Mucosa of rectum (tissue), 2 donors: ENCODE measurements around the gene ART4.

ENCODE experiments used
- H3K27ac ChIP-seq, 2 donors: one replicate each; pipeline ENCODE4 v1.7.0; 2013; ENCODE audit warnings: inconsistent platforms in 2 of 2, low read depth in 2 of 2, low read length in 2 of 2
- H3K27me3 ChIP-seq, 2 donors: one replicate each; pipeline ENCODE4 v1.7.0; 2013; ENCODE audit warnings: low read length in 2 of 2; ENCODE audit not compliant: control insufficient read depth in 2 of 2, insufficient read depth in 2 of 2
- H3K36me3 ChIP-seq, 2 donors: one replicate each; pipeline ENCODE4 v1.7.0; 2013; ENCODE audit warnings: low read length in 2 of 2; ENCODE audit not compliant: control insufficient read depth in 2 of 2, insufficient read depth in 2 of 2
- H3K4me1 ChIP-seq, 2 donors: one replicate each; pipeline ENCODE4 v1.7.0; 2013; ENCODE audit warnings: low read length in 2 of 2, mild to moderate bottlenecking in 1 of 2; ENCODE audit not compliant: control insufficient read depth in 2 of 2, insufficient read depth in 2 of 2
- H3K4me3 ChIP-seq, 2 donors: one replicate each; pipeline ENCODE4 v1.7.0; 2013; ENCODE audit warnings: low read length in 2 of 2
- H3K9ac ChIP-seq, 2 donors: one replicate each; pipeline ENCODE4 v1.7.0; 2013; ENCODE audit warnings: low read length in 2 of 2, low read depth in 1 of 2, mild to moderate bottlenecking in 1 of 2
- H3K9me3 ChIP-seq, 2 donors: one replicate each; pipeline ENCODE4 v1.7.0; 2013; ENCODE audit warnings: low read length in 2 of 2; ENCODE audit not compliant: control insufficient read depth in 2 of 2
- donor health status: healthy.
- donor health status: Normal muscosa, but diverticular disease.

The ART4 gene

DNA sequence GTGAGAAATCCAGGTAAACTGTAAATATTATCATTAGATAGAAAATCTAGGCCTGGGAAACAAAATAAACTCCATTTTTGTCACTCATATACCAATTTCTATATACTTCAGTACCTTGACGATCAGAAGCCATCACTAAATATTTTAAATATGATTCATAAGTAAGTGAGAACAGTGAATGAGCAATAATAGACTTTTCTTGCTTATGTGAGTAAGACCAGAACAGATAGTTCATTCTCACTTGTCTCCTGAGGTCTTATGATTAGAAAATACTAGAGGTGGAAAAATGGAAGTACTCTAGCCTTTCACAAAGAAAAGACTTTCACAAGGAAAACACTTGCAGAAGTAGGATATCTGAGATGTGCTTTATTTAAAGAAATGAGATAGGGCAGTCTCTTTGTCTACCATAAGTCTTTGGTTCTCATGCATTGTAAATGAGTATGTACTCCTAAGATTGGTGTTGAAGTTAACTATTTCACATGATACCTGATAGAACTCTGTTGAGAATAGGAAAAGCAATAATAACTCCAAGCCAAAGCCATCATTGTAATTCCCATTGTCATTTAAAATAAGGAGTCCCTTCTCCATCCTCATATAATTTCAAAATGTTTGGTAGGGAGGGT, 19.2 kb downstream of the ART4 start:
- Histone ChIP-seq H3K4me3 (no peak overlapping the region), H3K27me3 (no peaks in the 10 kb centered on the region), H3K27ac (no peak overlapping the region), H3K36me3 (no peaks in the 10 kb centered on the region), H3K4me1 (no peaks in the 10 kb centered on the region), H3K9me3 (no peaks in the 10 kb centered on the region), H3K9ac (no peak overlapping the region)

GRCh38 chr12:14814014-14814413, 29.3 kb downstream of the ART4 start, which contains the start of gene SMCO3:
TSS of gene SMCO3 (minus strand) at chr12:14814182. CDS start at chr12:14806680, 7,502 bp downstream.
- H3K4me3 ChIP-seq = no peak within 1 kb of the TSS
- no peak within 1 kb of the TSS for H3K9ac ChIP-seq
- no peak within 1 kb of the TSS for H3K27ac ChIP-seq
- H3K27me3 ChIP-seq = no peaks in the 10 kb centered on the region
- H3K36me3 ChIP-seq = no peaks in the 10 kb centered on the region
- no peaks in the 10 kb centered on the region for H3K4me1 ChIP-seq
- no peaks in the 10 kb centered on the region for H3K9me3 ChIP-seq

DNA sequence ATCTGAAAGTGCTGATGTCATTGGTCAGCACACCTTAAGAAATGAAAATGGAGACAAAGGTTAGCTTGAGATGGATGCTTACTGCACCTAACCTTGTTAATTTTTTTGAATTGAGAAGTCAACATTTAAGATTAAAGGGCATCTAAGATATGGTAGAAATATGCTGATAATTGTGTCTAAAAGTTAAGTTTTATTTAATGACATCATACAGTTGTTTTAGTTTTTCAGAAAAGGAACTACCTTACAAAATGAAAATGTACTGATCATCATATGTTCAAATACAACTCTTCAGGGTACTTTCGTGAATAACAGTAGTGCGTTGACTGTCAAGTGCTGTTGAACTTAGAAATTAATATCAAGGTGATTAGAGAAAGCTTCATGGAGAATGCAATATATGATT, 31.8 kb downstream of the ART4 start:
- H3K4me3 ChIP-seq = no peak overlapping the region
- H3K9me3 ChIP-seq = no peaks in the 10 kb centered on the region
- H3K9ac ChIP-seq = no peak overlapping the region
- H3K27ac ChIP-seq = no peak overlapping the region
- no peaks in the 10 kb centered on the region for H3K36me3 ChIP-seq
- H3K27me3 ChIP-seq = no peaks in the 10 kb centered on the region
- no peaks in the 10 kb centered on the region for H3K4me1 ChIP-seq

DNA sequence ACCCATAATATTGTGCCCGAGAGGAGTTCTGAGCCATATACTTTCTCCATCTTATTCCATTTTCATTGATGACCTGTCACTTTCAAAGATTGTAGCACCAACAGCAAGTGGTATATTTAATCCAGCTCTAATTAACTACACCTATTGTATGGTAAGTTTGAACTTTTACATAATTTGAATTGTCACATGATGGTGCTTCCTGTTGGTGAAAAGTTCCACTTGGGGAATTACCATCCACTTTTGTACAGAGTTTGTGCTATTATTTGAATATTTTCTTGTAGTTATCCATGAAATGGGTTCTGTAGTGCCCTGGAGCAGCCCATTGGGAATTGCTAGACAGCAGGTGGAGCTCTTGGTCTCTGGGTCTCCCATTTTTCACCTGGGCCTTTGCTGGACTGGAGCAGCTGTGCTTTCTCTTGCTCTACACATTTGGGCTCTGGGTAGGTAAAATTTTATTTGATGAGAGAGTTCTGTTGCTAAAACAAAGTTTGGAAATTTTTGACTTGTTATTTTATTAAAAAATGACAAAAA, 32.3 kb downstream of the ART4 start:
- Histone ChIP-seq H3K27me3 (no peaks in the 10 kb centered on the region), H3K36me3 (no peaks in the 10 kb centered on the region), H3K9me3 (no peaks in the 10 kb centered on the region), H3K27ac (no peak overlapping the region), H3K4me1 (no peaks in the 10 kb centered on the region), H3K9ac (no peak overlapping the region), H3K4me3 (no peak overlapping the region)

- no peak overlapping the region for H3K27ac ChIP-seq
Observed at GRCh38 chr12:14810167-14810952, 33.0 kb downstream of the ART4 start.

GRCh38 chr12:14803830-14804160, 39.5 kb downstream of the ART4 start:
- H3K36me3 ChIP-seq = peaks cover 6 to 10% of the 10 kb centered on the region in 2 donors
- peak overlapping the region; percentile 55 to 74 for H3K9ac ChIP-seq
- peak overlapping the region; percentile 61 to 84 for H3K27ac ChIP-seq

More at GRCh38 chr12:14810167-14810952, 33.0 kb downstream of the ART4 start:
- H3K9ac ChIP-seq = no peak overlapping the region
- H3K36me3 ChIP-seq = no peaks in the 10 kb centered on the region
- H3K27me3 ChIP-seq = no peaks in the 10 kb centered on the region
- H3K9me3 ChIP-seq = no peaks in the 10 kb centered on the region
- no peak overlapping the region for H3K4me3 ChIP-seq
- no peaks in the 10 kb centered on the region for H3K4me1 ChIP-seq

GRCh38 chr12:14803011-14803829, 40.1 kb downstream of the ART4 start, which contains the start of the genes C12orf60 and WBP11:
TSS of gene C12orf60 (plus strand) at chr12:14803670. CDS start at chr12:14822936, 19,266 bp downstream.
TSS of gene WBP11 (minus strand) at chr12:14803478. CDS start at chr12:14801383, 2,095 bp downstream.
- Histone ChIP-seq H3K4me1 (peaks cover 3 to 8% of the 10 kb centered on the region in 2 donors), H3K4me3 (peak within 1 kb of the TSS; percentile 98), H3K36me3 (peaks cover 6 to 16% of the 10 kb centered on the region in 2 donors), H3K27ac (peak within 1 kb of the TSS; percentile 84 to 87), H3K9ac (peak within 1 kb of the TSS; percentile 96), H3K9me3 (no peaks in the 10 kb centered on the region), H3K27me3 (no peaks in the 10 kb centered on the region)

More at GRCh38 chr12:14803830-14804160, 39.5 kb downstream of the ART4 start:
- Histone ChIP-seq H3K4me3 (peak overlapping the region; percentile 98), H3K9me3 (no peaks in the 10 kb centered on the region), H3K4me1 (peaks cover 3 to 8% of the 10 kb centered on the region in 2 donors), H3K27me3 (no peaks in the 10 kb centered on the region)

- H3K27me3 ChIP-seq = no peaks in the 10 kb centered on the region
- H3K4me3 ChIP-seq = peak overlapping the region; percentile 98
- peak overlapping the region; percentile 83 to 87 for H3K27ac ChIP-seq
- H3K4me1 ChIP-seq = peaks cover 3 to 8% of the 10 kb centered on the region in 2 donors
- no peaks in the 10 kb centered on the region for H3K9me3 ChIP-seq
- peak overlapping the region; percentile 96 for H3K9ac ChIP-seq
- H3K36me3 ChIP-seq = peaks cover 6 to 21% of the 10 kb centered on the region in 2 donors
Observed at GRCh38 chr12:14802721-14803010, 40.7 kb downstream of the ART4 start.

- Histone ChIP-seq H3K9me3 (no peaks in the 10 kb centered on the region), H3K4me3 (peak overlapping the region; percentile 98), H3K9ac (peak overlapping the region; percentile 96), H3K36me3 (peaks cover 10 to 25% of the 10 kb centered on the region in 2 donors), H3K4me1 (peaks cover 3 to 8% of the 10 kb centered on the region in 2 donors), H3K27ac (no peak overlapping the region), H3K27me3 (no peaks in the 10 kb centered on the region)
Observed at GRCh38 chr12:14802247-14802646, 41.1 kb downstream of the ART4 start.
